Activated T-helper 2 cell treated with anti-CD3 and anti-CD28 coated beads, Interferon-gamma antibody, Interleukin-2, Interleukin-4, amounts not matched to agents 10 μg/mL and 5 μg/mL and 100 μg/mL, durations not matched to agents 14 hours and 24 hours and 36 hours (primary cell): ENCODE data around the gene HEATR5A. TPM values are rescaled to one million over a fixed set of nuclear protein-coding genes. Genes with fewer than 3 reads are reported as not detected.
"Not testable (repeated sequence)": the region's sequence is repeated elsewhere in the genome, so short reads cannot be mapped to it uniquely, and the experiment has no call there.

ENCODE experiments used
- DNase-seq: peaks from one replicate; pipeline ENCODE4 v3.0.0; 2021; ENCODE audit warnings: low spot score
- H3K27ac Mint-ChIP-seq: one replicate; pipeline ENCODE4 v1.8.0; 2021; ENCODE audit warnings: mixed read lengths
- H3K27me3 Mint-ChIP-seq: one replicate; pipeline ENCODE4 v1.8.0; 2021; ENCODE audit warnings: low read depth, mixed read lengths
- H3K36me3 Mint-ChIP-seq: one replicate; pipeline ENCODE4 v1.8.0; 2021; ENCODE audit warnings: low read depth, mixed read lengths
- H3K4me1 Mint-ChIP-seq: one replicate; pipeline ENCODE4 v1.8.0; 2021; ENCODE audit warnings: low read depth, mixed read lengths
- H3K4me3 Mint-ChIP-seq: one replicate; pipeline ENCODE4 v1.8.0; 2021; ENCODE audit warnings: low read depth, mild to moderate bottlenecking, moderate library complexity, mixed read lengths
- H3K9me3 Mint-ChIP-seq: one replicate; pipeline ENCODE4 v1.8.0; 2021; ENCODE audit warnings: mixed read lengths
- intact Hi-C: fragments of 100-400 bp; cut with micrococcal nuclease; formaldehyde crosslinking; loops from one replicate; pipeline ENCODE4 v1.15.1; 2023
- total RNA-seq: library from RNA; stranded (reverse); gene quantifications from 2 replicates; pipeline ENCODE4 v1.2.3, GENCODE V29; 2022

HEATR5A gene
- total RNA-seq, 1 donor from 2014 or later = 23.1 TPM

DNA sequence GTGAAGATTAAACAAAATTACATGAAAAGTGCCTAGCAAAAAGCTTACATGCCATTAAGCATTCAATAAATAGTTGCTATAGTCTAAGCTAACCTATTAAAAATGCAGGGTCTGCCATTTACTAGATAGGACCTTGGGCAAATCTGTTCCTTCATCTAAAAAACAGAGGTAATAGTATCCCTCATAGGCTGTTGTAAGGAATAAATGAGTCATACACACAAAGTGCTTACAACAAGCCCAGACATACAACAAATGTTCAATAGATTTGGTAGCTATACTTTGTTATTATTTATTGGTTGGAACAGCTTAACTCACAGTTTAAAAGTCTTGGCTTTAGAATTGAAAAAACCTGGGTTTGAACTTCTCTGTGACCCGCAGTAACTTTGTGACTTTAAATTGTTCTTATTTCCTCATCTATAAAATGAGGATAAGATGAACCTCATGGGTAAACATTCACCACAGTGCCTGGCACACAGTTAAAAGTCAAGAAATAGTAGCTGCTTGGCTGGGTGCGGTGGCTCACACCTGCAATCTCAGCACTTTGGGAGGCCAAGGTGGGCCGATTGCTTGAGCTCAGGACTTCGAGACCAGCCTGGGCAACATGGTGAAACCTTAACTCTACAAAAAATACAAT, 24.7 kb downstream of the HEATR5A start:
- intact Hi-C loops = no loop called here
- no peaks in the 10 kb centered on the region for H3K9me3 Mint-ChIP-seq
- peaks cover 27% of the 10 kb centered on the region for H3K4me1 Mint-ChIP-seq
- H3K27me3 Mint-ChIP-seq = no peaks in the 10 kb centered on the region
- no peak overlapping the region for H3K4me3 Mint-ChIP-seq
- DNase-seq = no peak
- H3K27ac Mint-ChIP-seq = no peak overlapping the region
- peaks cover 24% of the 10 kb centered on the region for H3K36me3 Mint-ChIP-seq

DNA sequence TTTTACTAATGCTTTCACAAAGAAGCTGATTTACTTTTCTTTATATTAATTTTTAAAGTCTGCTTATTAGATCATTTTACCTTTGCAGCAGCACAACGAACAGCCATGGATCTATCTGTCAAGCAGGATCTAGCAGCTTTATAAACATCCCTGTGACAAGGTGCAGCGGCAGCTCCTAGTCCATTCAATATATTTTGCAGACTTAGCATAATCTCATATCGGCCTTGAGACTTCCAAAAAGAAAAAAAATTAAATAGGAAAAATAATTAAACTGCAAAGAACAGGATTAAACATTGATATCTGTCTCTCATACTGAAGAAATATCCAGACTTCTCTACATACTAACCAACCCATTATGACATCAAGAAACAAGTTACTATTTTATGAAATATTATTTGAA, 25.2 kb downstream of the HEATR5A start:
- Mint-ChIP-seq H3K36me3 (peaks cover 24% of the 10 kb centered on the region), H3K4me3 (no peak overlapping the region), H3K4me1 (peaks cover 27% of the 10 kb centered on the region), H3K9me3 (no peaks in the 10 kb centered on the region), H3K27me3 (no peaks in the 10 kb centered on the region), H3K27ac (no peak overlapping the region)
- intact Hi-C loops = no loop called here
- no peak for DNase-seq

DNA sequence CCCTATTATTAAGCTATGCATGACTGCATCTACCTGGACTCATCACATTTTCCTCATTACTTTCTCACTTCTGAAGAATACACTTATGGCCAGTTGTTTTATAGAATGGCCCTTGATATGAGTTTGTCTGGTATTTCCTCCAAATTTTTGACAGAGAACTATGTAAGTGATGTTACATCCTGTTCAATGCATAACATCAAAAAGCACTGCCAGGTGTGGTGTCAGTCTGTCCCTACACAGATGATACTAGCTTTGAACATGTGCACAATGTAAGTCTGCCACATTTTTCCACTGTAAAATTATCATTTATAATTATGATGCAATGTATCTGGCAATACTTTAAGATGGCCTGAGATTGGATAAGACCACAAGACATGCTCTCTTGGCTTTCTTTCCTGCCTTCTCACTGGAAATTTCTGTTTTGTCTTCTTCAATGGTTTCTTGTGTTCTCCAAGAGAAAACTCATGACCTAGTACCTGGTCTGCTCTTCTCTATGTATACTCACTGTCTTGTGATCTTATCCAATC, 28.3 kb downstream of the HEATR5A start:
- no peak overlapping the region for H3K4me3 Mint-ChIP-seq
- H3K27ac Mint-ChIP-seq = no peak overlapping the region
- peaks cover 30% of the 10 kb centered on the region for H3K4me1 Mint-ChIP-seq
- DNase-seq = no peak
- no peaks in the 10 kb centered on the region for H3K27me3 Mint-ChIP-seq
- H3K9me3 Mint-ChIP-seq = no peaks in the 10 kb centered on the region
- peaks cover 9% of the 10 kb centered on the region for H3K36me3 Mint-ChIP-seq
- intact Hi-C loops = no loop called here

DNA sequence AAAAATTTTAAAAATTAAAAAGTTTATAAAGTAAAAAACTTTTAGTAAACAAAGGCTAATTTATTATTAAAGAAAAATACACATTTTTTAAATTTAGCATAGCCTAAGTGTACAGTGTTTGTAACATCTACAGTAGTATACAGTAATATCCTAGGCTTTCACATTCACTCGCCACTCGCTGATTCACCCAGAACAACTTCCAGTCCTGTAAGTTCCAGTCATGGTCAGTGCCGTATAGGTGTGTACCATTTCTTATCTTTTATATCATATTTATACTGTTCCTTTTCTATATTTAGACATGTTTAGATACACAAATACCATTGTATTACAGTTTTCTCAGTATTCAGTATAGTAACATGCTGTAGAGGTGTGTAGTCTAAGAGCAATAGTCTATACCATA, 28.9 kb downstream of the HEATR5A start:
- no peaks in the 10 kb centered on the region for H3K27me3 Mint-ChIP-seq
- no peak overlapping the region for H3K4me3 Mint-ChIP-seq
- H3K9me3 Mint-ChIP-seq = no peaks in the 10 kb centered on the region
- intact Hi-C loops = no loop called here
- DNase-seq = no peak
- H3K4me1 Mint-ChIP-seq = peaks cover 30% of the 10 kb centered on the region
- no peak overlapping the region for H3K27ac Mint-ChIP-seq
- H3K36me3 Mint-ChIP-seq = peaks cover 7% of the 10 kb centered on the region

GRCh38 chr14:31389946-31390345, 30.4 kb downstream of the HEATR5A start:
- intact Hi-C loops = loop anchor here (1.0 to 10.0 kb wide), 6 partner anchors 10 to 815 kb away; partner anchors contain the start of genes DTD2, HEATR5A, RNU6-7 and RNU6-8
- Mint-ChIP-seq H3K36me3 (peaks cover 5% of the 10 kb centered on the region), H3K4me3 (peak overlapping the region; percentile 0), H3K9me3 (no peaks in the 10 kb centered on the region), H3K4me1 (peaks cover 30% of the 10 kb centered on the region), H3K27ac (peak overlapping the region; percentile 73), H3K27me3 (no peaks in the 10 kb centered on the region)
- DNase-seq = no peak

DNA sequence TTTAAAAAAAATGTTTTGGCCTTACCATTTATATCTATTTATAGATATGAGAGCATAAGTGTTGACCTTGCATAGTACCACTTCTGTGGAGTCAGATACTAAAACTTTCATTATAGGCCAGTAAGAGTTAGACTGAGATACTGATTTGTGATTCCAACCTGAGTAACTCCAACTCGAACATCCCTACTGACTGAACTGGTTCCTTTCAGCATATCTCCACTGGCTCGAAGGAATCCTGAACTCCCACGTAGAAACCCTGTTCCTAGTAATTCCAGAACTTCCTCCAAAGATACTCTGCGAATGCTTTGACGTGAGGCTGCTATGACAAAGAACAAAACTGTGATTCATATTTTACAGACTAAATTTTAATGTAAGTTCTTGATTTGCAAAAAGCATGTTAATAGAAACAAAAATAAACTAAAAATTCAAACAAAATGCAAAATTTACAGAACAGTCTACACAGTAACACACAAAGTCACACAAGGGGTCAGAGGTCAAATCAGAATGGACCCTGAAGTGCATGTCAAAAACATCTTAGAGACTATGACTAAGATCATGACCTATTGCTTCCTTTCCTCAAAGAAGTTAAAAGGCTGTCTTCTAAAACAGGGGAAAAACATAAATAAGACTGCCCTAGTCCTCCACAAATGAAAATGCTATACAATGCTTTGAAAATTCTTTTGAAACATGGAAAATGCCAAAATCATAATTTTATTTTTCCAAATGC, 31.5 kb downstream of the HEATR5A start:
- Mint-ChIP-seq H3K36me3 (peaks cover 7% of the 10 kb centered on the region), H3K9me3 (no peaks in the 10 kb centered on the region), H3K27ac (peak overlapping the region; percentile 73), H3K4me1 (peaks cover 30% of the 10 kb centered on the region), H3K27me3 (no peaks in the 10 kb centered on the region), H3K4me3 (no peak overlapping the region)
- DNase-seq = no peak
- intact Hi-C loops = loop anchor here (1.0 to 10.0 kb wide), 6 partner anchors 11 to 816 kb away; partner anchors contain the start of genes DTD2, HEATR5A, RNU6-7 and RNU6-8

- H3K4me3 Mint-ChIP-seq = no peak overlapping the region
- H3K27ac Mint-ChIP-seq = peak overlapping the region; percentile 12
- intact Hi-C loops = loop anchor here (10.0 kb wide), 1 partner anchor 818 kb away; the partner anchor contains the start of genes RNU6-7 and RNU6-8
- peaks cover 28% of the 10 kb centered on the region for H3K4me1 Mint-ChIP-seq
- no peak for DNase-seq
- no peaks in the 10 kb centered on the region for H3K27me3 Mint-ChIP-seq
- no peaks in the 10 kb centered on the region for H3K9me3 Mint-ChIP-seq
- H3K36me3 Mint-ChIP-seq = peaks cover 7% of the 10 kb centered on the region
Measured at GRCh38 chr14:31387091-31387490, 33.3 kb downstream of the HEATR5A start.

DNA sequence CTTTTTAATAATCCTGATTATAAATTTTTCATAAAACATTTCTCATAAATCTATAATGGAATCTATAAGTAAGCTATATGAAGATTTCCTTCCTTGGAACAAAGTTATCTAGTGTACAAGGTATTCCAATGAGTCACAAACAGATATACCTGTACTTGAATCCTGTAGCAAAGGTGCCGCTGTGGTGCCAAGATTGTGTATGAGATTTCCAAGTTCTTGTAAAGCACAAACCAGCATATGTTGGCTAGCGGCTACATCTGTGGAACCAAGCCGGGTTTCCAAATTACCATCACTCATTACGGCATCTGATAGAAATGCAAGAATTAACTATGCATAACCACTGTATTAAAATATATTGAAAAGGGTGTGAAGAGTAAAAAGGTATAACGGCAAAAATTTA, 34.1 kb downstream of the HEATR5A start:
- intact Hi-C loops = loop anchor here (10.0 kb wide), 1 partner anchor 819 kb away; the partner anchor contains the start of genes RNU6-7 and RNU6-8
- Mint-ChIP-seq H3K4me3 (no peak overlapping the region), H3K27ac (no peak overlapping the region), H3K36me3 (peaks cover 10% of the 10 kb centered on the region), H3K27me3 (no peaks in the 10 kb centered on the region), H3K9me3 (no peaks in the 10 kb centered on the region), H3K4me1 (peaks cover 21% of the 10 kb centered on the region)
- DNase-seq = no peak

GRCh38 chr14:31382221-31382620, 38.1 kb downstream of the HEATR5A start:
- DNase-seq = no peak
- no peaks in the 10 kb centered on the region for H3K27me3 Mint-ChIP-seq
- H3K9me3 Mint-ChIP-seq = no peaks in the 10 kb centered on the region
- intact Hi-C loops = loop anchor here (10.0 kb wide), 1 partner anchor 823 kb away; the partner anchor contains the start of genes RNU6-7 and RNU6-8
- H3K27ac Mint-ChIP-seq = no peak overlapping the region
- H3K36me3 Mint-ChIP-seq = peaks cover 13% of the 10 kb centered on the region
- H3K4me3 Mint-ChIP-seq = no peak overlapping the region
- peaks cover 10% of the 10 kb centered on the region for H3K4me1 Mint-ChIP-seq

GRCh38 chr14:31380106-31380505, 40.2 kb downstream of the HEATR5A start:
- no peak overlapping the region for H3K27ac Mint-ChIP-seq
- H3K36me3 Mint-ChIP-seq = peaks cover 13% of the 10 kb centered on the region

GRCh38 chr14:31379125-31379947, 41.0 kb downstream of the HEATR5A start:
- H3K36me3 Mint-ChIP-seq = peaks cover 16% of the 10 kb centered on the region
- H3K27ac Mint-ChIP-seq, H3K27me3 Mint-ChIP-seq, DNase-seq, H3K4me3 Mint-ChIP-seq, H3K4me1 Mint-ChIP-seq, H3K9me3 Mint-ChIP-seq: not testable (repeated sequence)
- intact Hi-C loops = loop anchor here (2.0 to 10.0 kb wide), 3 partner anchors 41 to 255 kb away; partner anchors contain the start of genes DTD2 and HEATR5A

More at GRCh38 chr14:31380106-31380505, 40.2 kb downstream of the HEATR5A start:
- Mint-ChIP-seq H3K9me3 (no peaks in the 10 kb centered on the region), H3K4me3 (no peak overlapping the region), H3K27me3 (no peaks in the 10 kb centered on the region), H3K4me1 (peaks cover 10% of the 10 kb centered on the region)
- intact Hi-C loops = loop anchor here (10.0 kb wide), 1 partner anchor 825 kb away; the partner anchor contains the start of genes RNU6-7 and RNU6-8
- DNase-seq = no peak

DNA sequence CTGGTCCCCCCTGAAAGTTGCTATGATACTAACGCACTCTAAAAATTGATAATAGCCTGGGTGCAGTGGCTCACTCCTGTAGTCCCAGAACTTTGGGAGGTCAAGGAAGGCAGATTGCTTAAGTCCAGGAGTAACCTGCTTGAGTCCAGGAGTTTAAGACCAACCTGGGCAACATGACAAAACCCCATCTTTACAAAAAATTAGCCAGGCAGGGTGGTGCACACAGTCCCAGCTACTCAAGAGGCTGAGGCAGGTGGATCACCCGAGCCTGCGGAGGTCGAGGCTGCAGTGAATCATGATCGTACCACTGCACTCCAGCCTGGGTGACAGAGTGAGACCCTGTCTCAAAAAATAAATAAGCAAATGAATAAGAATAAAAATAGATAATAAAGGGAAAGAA, 42.9 kb downstream of the HEATR5A start:
- intact Hi-C loops = loop anchor here (5.0 to 10.0 kb wide), 2 partner anchors 80 to 253 kb away; partner anchors contain the start of gene DTD2
- H3K4me1 Mint-ChIP-seq = peaks cover 10% of the 10 kb centered on the region
- H3K9me3 Mint-ChIP-seq = no peaks in the 10 kb centered on the region
- no peak for DNase-seq
- H3K4me3 Mint-ChIP-seq = no peak overlapping the region
- no peaks in the 10 kb centered on the region for H3K27me3 Mint-ChIP-seq
- peaks cover 28% of the 10 kb centered on the region for H3K36me3 Mint-ChIP-seq
- H3K27ac Mint-ChIP-seq = no peak overlapping the region
